GM19467 (cell line): ENCODE measurements around the gene BPGM.

Experiments used
- ATAC-seq: cut with Tn5 transposase; IDR thresholded peaks from one replicate; pipeline ENCODE4 v1.9.1; 2021; ENCODE audit warnings: mild to moderate bottlenecking, moderate library complexity; ENCODE audit not compliant: unreplicated experiment

The BPGM gene

GRCh38 chr7:134694767-134695166 is 48.1 kb downstream of the BPGM start:
- ATAC-seq = no peak

DNA sequence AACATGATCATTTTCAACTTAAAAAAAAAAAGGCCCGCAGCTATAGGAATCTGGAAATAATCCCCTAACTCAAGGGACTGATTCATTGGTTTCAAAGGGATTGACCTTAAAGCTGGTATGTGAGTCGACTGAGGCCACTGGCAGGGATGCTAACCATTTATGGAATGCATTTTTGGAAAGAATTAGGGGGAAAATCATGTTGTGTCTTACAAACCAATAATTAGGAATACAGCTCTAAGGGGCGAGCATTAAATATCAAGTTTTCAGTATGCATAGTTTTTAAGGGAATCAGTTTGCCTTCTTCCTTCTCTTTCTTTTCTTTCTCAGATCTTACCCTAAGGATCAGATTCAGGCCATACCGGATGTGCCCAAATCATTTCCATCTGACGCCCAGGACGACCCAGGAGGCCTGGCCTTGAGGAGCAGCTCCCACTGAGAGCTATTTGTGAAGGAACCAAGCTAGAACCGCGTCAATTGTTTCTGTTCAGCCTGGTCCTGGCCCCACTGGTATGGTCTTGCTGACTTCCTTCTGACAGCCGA is 48.7 kb downstream of the BPGM start:
- ATAC-seq = no peak

DNA sequence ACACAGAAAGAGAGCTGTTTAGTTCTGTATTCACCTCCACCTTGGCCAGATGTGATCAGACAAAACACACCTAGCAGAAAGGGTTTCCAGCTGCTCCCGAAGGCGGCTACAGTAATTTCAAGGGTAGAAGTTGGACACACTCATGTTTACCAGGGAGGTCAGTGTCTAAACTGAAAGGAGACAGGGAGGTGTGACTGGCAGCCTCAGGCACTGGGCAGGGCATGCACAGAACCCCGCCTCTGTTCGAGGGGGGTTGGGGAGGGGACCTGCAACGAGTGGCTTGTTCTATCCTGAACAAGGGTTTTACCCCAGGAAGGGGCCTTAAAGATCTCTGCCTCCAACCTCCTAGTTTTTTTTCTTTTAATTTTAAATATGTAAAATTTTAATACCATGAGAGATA is 49.6 kb downstream of the BPGM start:
- ATAC-seq = no peak

DNA sequence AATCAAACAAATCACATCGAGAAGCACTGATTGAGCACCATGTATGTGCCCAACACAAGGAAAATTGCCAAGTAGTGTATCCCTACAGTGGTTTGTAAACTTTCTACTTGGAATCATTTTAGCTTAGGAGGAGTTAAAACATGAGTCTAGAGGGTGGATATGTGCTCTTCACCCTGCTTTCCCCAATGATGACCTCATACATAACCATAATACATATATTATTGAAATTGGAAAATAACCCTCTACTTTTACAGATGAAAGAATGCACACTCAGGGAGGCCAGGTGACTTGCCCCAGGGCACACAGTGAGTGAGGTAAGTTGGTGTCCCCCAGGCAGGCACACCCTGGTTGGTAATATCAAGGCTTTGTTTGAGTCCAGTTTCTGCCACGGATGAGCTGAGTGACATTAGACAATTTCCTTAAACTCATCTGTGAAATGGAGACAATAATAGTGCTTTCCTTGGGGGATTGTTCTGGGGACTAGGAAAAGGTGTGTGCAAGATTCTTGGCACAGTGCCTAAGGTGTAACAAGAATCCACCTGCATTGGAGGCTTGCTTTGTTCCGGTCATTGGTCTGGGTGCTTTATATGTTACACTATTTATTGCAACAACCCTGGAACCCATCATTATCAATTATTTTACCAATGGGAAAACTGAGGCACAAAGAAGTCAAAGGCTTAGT is 50.7 kb downstream of the BPGM start:
- no peak for ATAC-seq

DNA sequence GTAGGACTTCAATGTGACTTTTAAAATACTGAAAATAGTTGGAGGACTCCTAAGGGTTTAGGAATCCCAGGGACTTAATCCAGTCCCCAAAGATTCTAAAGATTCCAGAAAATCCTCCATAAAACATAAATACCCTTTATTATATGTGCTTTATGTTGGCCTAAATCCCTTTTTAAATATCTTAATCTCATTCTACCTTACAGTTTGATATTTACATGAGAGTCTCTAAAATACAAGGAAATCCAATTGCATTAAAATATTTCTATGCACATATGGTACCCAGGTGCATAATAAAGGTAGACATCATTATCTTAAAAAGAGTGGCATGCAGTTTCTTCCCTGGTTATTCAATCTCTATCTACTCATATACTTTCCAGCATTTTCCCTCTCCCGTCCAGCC is 51.8 kb downstream of the BPGM start:
- ATAC-seq = no peak

GRCh38 chr7:134699021-134699818 is 52.6 kb downstream of the BPGM start:
- no peak for ATAC-seq

DNA sequence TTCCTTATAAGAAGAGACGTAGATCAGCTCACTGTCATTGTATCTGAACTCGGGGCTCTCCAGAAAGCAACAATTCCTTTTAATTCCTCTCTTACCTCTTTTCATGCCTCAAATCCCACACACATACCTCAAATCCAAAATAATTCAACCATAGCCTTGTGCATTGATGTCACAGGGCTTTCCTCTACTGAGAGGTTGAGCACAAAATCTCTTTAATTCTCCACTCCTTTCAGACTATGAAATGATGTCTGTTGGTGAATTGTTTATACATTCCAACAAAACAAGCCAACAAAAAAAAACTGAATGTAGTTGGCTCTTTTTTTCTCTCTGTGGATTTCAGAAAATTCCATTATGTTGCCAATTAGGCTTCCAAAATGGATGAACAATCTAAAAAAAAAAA is 53.2 kb downstream of the BPGM start:
- ATAC-seq = no peak

GRCh38 chr7:134701272-134701671 is 54.6 kb downstream of the BPGM start:
- ATAC-seq = no peak

- ATAC-seq = no peak
Observed at GRCh38 chr7:134702366-134703240, 56.0 kb downstream of the BPGM start.

- ATAC-seq = no peak
Observed at GRCh38 chr7:134703241-134703594, 56.6 kb downstream of the BPGM start.

GRCh38 chr7:134703782-134704181 is 57.1 kb downstream of the BPGM start:
- ATAC-seq = no peak

GRCh38 chr7:134704827-134705226 is 58.2 kb downstream of the BPGM start:
- no peak for ATAC-seq

DNA sequence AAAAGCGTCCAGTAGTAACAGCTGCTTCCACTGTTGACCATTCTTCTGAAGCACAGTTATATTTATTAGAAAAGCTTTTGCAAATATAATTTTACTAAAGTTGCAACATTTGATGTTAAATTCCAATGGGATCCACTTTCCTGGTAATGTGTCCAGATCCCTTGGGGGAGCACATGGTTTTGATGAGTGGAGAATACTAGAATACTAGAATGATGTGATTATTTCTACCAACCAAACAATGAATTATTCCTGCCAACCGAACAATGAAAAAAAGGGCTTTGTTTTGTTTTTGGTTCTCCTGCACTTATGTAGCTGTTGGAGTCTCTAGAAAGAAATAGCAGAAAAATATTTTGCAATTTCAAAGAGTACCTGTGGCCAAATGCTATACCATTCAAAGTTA is 59.1 kb downstream of the BPGM start:
- no peak for ATAC-seq

GRCh38 chr7:134706468-134706867 is 59.8 kb downstream of the BPGM start:
- ATAC-seq = no peak

DNA sequence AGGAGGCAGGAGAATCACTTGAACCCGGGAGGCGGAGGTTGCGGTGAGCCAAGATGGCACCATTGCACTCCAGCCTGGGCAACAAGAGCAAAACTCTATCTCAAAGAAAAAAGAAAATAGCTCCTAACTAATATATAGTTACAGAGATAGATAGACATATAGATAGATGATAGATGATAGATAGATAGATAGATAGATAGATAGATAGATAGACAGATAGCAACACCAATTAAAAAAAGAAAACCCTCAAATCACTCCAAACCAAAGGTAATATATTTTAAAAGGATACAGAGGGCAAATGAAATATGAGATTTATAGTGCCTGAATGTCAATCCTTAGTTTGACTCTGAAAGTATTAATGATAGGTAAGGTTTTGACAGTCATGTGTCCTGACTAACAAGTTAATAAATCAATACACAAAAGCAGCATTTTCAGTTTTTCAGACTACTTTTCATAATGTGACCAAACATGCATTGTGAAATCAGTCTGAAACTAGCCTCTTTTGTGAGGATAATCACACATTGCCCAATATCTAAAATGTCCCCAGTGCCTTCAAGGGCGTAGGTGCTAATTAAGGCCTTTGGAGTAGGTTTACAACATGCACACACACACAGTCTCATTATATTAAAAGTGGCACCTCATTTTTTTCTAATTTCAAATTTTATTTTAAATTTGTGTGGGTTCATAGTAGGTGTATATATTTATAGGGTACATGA is 61.2 kb downstream of the BPGM start:
- no peak for ATAC-seq

DNA sequence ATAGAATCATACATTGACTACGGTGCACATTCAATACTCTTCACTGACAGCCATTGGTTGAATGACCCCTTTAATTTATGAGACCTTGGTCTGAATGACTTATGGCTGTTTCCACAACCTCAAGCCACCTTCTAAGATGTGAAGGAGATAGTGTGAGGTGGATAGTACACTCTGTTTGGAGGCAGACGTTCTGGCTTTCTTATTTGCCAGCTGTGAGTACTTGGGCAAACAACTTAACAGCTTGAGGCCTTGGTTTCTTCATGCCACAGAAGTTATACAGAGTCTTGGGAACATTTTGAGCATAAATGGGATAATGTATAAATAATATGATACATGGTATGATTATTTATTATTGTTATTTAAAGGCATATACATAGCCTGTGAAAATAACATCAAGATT is 62.0 kb downstream of the BPGM start:
- ATAC-seq = no peak

DNA sequence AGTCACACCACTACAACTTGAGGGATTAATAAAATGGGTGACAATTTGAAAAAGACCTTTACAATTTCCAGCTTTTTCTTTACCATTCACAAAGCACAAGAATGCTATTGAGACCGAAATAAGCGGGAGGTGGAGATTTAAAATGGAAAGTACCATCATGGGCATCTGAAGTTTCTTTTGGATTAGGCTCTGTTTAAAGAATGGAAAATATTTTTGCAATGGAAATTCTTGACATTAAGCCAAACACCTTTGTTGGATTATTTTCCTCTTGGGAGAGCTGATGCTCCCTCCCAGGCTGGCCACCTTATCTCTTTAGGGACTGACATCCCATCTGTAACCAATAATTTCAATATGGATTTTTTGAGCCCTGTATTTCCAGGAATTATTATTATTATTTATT is 62.5 kb downstream of the BPGM start:
- ATAC-seq = no peak

GRCh38 chr7:134710511-134710853 is 63.8 kb downstream of the BPGM start:
- ATAC-seq = no peak

GRCh38 chr7:134710854-134711624 is 64.4 kb downstream of the BPGM start:
- no peak for ATAC-seq

- ATAC-seq = no peak
Observed at GRCh38 chr7:134712196-134712595, 65.5 kb downstream of the BPGM start.
